Natural killer cell (primary cell): ENCODE results near the gene PSAP. TPM values are rescaled to one million over a fixed set of nuclear protein-coding genes. Genes with fewer than 3 reads are reported as not detected.

Source experiments
- ATAC-seq, 3 donors: fragments of 150-1000 bp in 2 of 3; fragments of 200-7000 bp in 1 of 3; cut with Tn5 transposase; 1 replicate in 1 of 3; 2 replicates in 2 of 3; pipeline ENCODE4 v1.10.0; 2021; ENCODE audit warnings: mild to moderate bottlenecking in 2 of 3, moderate library complexity in 2 of 3
- DNase-seq, 2 donors: peaks; one replicate each; pipeline versions ENCODE4 v3.0.0 to v3.0.0-alpha.2; 2013 to 2021; ENCODE audit warnings: mixed read lengths in 1 of 2
- H3K27ac ChIP-seq: one replicate; pipeline ENCODE4 v1.5.1; 2013; ENCODE audit warnings: mild to moderate bottlenecking, low read length
- H3K27me3 ChIP-seq: one replicate; pipeline ENCODE4 v1.6.1; 2013; ENCODE audit warnings: low read length; ENCODE audit not compliant: control insufficient read depth, insufficient read depth
- H3K36me3 ChIP-seq: one replicate; pipeline ENCODE4 v1.6.1; 2013; ENCODE audit warnings: low read length; ENCODE audit not compliant: control insufficient read depth, insufficient read depth
- H3K4me1 ChIP-seq: one replicate; pipeline ENCODE4 v1.6.1; 2013; ENCODE audit warnings: low read length; ENCODE audit not compliant: control insufficient read depth, insufficient read depth
- H3K4me3 ChIP-seq: one replicate; pipeline ENCODE4 v1.5.1; 2013; ENCODE audit warnings: low read length
- H3K9me3 ChIP-seq: one replicate; pipeline ENCODE4 v1.6.1; 2013; ENCODE audit warnings: low read length; ENCODE audit not compliant: control insufficient read depth, insufficient read depth
- H3K27ac Mint-ChIP-seq, 2 donors: one replicate each; pipeline ENCODE4 v1.8.0; 2022; ENCODE audit warnings: mild to moderate bottlenecking in 2 of 2, mixed read lengths in 2 of 2, moderate library complexity in 1 of 2
- H3K27me3 Mint-ChIP-seq, 2 donors: one replicate each; pipeline ENCODE4 v1.8.0; 2022; ENCODE audit warnings: low read depth in 2 of 2, mixed read lengths in 2 of 2
- H3K36me3 Mint-ChIP-seq: one replicate; pipeline ENCODE4 v1.8.0; 2022; ENCODE audit warnings: mixed read lengths
- H3K4me1 Mint-ChIP-seq, 2 donors: one replicate each; pipeline ENCODE4 v1.8.0; 2022; ENCODE audit warnings: mixed read lengths in 2 of 2
- H3K4me3 Mint-ChIP-seq: one replicate; pipeline ENCODE4 v1.8.0; 2022; ENCODE audit warnings: mild to moderate bottlenecking, moderate library complexity, mixed read lengths
- H3K9me3 Mint-ChIP-seq, 2 donors: one replicate each; pipeline ENCODE4 v1.8.0; 2022; ENCODE audit warnings: mixed read lengths in 2 of 2
- CTCF ChIP-seq: fragments of 200-600 bp; IDR thresholded peaks from one replicate; pipeline ENCODE4 v1.8.0; 2022; ENCODE audit warnings: antibody characterized with exemption
- WGBS: methylation state at CpG from one replicate; pipeline ENCODE4 v1.1.7; 2013; ENCODE audit warnings: missing lambda C conversion rate; ENCODE audit not compliant: insufficient coverage; 5-methylcytosine and 5-hydroxymethylcytosine counted together
- intact Hi-C: fragments of 100-400 bp; cut with micrococcal nuclease; formaldehyde crosslinking; loops from one replicate; pipeline ENCODE4 v1.14.2; 2022
- total RNA-seq, 4 donors: library from RNA; stranded (reverse); fragments of 120-200 nt in 1 of 4; gene quantifications; one replicate each; pipeline versions ENCODE4 v1.2.3 to v1.2.4, GENCODE V29; 2013 to 2022

Gene PSAP
- total RNA-seq, 3 donors from 2014 or later (not counting 1 experiment from before 2014, with no cell fraction given), result 324 to 488 (median 428) TPM

GRCh38 chr10:71766717-71767419 lies 84.2 kb downstream of the PSAP start:
- intact Hi-C loops, result no loop called here
- Mint-ChIP-seq H3K27ac (peak overlapping the region; percentile 98), H3K27me3 (no peaks in the 10 kb centered on the region), H3K36me3 (no peaks in the 10 kb centered on the region), H3K4me1 (peaks cover 85 to 93% of the 10 kb centered on the region in 2 donors), H3K9me3 (no peaks in the 10 kb centered on the region), H3K4me3 (peak overlapping the region; percentile 89)
- DNase-seq, result peak in 1 of 2 donors; percentile 51
- Histone ChIP-seq H3K4me3 (no peak overlapping the region), H3K9me3 (no peaks in the 10 kb centered on the region), H3K36me3 (peaks cover 56% of the 10 kb centered on the region), H3K27ac (peak overlapping the region; percentile 96), H3K27me3 (no peaks in the 10 kb centered on the region), H3K4me1 (peaks cover 93% of the 10 kb centered on the region)
- ATAC-seq, result peak; percentile 34 to 52 (median 47)
- no peak for TF ChIP-seq CTCF
- WGBS, result 36% methylated on average over 8 of the region's 10 CpGs

Other genes starting within 250 kb of the PSAP start
- gene C10orf105, start 131.5 kb downstream of the PSAP start, total RNA-seq, result under 1 TPM; 0.14 to 0.52 (median 0.40) TPM
- 100 to 1,000 TPM; 134 to 193 (median 178) TPM for gene VSIR, start 77.7 kb downstream of the PSAP start, total RNA-seq
- not detected for gene CHST3, start 113.1 kb upstream of the PSAP start, total RNA-seq
- gene SPOCK2, start 237.3 kb upstream of the PSAP start, total RNA-seq, result 100 to 1,000 TPM; 258 to 329 (median 293) TPM